ENCODE results near the gene DTD2. TPM values are rescaled to one million over a fixed set of nuclear protein-coding genes. Genes with fewer than 3 reads are reported as not detected.

Gene DTD2
- total RNA-seq (2022; extraction: Qiagen RNA extraction): 12.0 to 18.8 TPM (median 14.4 TPM) in 5 replicates

DNA sequence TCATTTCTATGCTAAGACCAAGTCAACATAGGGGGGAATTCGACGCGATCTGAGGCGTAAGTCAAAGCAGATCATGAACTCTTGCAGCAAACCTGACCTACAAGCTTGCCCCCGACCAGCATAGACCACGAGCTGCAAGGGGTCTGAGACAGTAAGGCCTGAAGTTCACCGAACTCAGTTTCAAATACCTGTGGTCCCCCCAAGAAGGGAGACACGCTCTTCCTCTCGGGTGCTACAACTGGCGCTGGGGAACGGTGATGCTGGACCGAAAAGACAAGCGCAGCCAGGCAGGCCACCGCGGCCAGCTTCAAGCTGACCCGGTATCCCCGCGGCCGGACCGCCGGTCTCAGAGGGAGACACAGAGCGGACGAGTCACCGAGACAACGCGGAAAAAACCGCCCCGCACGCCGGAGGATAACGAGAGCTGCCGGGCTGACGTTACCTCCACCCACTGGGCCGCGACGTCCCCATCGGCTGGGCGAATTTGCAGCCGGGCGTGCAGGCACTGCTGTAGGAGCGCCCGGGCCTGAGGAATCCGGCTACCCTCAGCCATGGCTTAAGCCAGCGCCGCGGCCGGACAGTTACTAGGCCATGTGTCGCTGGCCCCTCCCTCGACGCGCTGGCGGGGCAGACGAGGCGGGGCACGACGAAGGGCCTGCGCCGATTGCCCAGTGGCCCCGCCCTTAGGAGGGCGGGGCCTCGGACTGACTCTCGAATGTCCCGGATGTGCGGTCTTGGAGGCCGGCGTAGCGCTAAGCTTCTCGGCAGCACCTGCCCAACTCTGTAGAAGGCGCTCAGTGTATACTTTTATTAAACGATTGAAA lies at the start of gene DTD2:
Gene DTD2 (minus strand): TSS at position 666 of the 824 bp plus-strand sequence. CDS start 113 bp downstream, at position 553.

DNA sequence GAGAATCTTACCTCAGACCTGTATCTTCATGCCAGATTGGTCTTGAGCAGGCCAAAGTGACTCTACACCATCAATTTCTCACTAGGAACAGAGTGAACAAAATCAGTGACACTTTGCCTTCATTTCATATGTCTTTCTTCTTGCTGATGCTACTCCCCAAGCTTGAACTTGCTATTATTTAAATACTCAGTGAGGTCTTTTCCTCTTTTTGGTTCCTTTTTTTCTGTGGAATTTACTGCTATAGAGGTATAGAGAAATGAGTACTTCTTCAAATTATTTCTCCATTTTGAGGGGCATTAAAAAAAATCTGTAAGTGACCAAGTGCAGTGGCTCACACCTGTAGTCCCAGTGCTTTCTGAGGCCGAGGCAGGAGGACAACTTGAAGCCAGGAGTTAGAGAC lies 30.6 kb upstream of the DTD2 start, which contains the start of gene GPR33:
Gene GPR33 (minus strand): TSS at position 154 of the 400 bp plus-strand sequence. CDS start 4,074 bp downstream, outside the sequence.

DNA sequence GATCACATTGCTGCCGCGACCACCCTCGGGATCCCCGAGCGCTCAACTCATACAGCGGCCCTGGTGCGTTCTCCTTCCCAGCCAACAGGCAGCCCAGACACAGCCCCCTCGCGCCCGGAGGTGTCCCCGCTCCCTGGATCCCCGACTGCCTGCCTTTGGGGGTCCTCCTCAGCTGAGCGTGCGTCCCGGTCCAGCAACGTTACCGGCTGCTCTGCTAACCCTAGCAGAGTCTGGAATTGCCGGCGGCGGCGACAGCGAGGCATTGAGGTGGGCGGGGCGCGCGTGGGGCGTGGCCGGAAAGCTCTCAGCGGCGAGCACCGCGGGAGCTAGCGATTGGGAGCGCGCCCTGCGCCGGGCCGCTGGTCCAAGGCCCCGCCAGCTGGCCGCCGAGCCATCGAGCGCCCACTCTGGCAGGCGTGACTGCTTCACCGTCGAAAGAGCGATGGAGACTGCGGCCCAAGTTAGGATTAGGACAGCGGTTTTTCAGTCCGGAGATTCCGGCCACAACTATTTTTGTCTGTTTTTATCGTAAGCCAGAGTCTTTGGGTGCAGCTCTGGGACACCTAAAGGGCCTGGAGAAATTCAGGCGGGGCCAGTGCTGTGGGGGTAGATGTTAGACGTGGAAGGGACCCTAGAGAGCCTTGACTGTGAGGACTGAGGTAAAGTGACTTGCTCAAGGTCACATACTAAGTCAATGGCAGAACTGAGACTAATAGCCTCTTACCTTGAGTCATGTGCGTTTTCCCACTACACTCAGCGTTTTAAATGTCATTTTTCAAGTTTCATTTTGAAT lies 36.8 kb downstream of the DTD2 start, which contains the start of gene HEATR5A:
Gene HEATR5A (minus strand): TSS at position 232 of the 793 bp plus-strand sequence. CDS start 17,575 bp downstream, outside the sequence.

Other genes with a start within 250 kb of the DTD2 start
- 50.2 to 74.2 TPM (median 58.2 TPM) in 5 replicates for gene HECTD1, start 249.7 kb downstream of the DTD2 start, total RNA-seq (2022; extraction: Qiagen RNA extraction)
- 11.7 to 18.0 TPM (median 16.7 TPM) in 5 replicates for gene HEATR5A, start 37.0 kb downstream of the DTD2 start, total RNA-seq (2022; extraction: Qiagen RNA extraction)
- gene GPR33, start 30.5 kb upstream of the DTD2 start, total RNA-seq (2022; extraction: Qiagen RNA extraction): not detected in 5 replicates
- 6.8 to 12.6 TPM (median 8.2 TPM) in 5 replicates for gene NUBPL, start 103.9 kb upstream of the DTD2 start, total RNA-seq (2022; extraction: Qiagen RNA extraction)

All from A549 treated with AZD2906 at 1 μM for 4 hours (cell line).